HG03575 (cell line): Measurements from ENCODE around the gene SH2D1B.
"Not testable (repeated sequence)": the region's sequence is repeated elsewhere in the genome, so short reads cannot be mapped to it uniquely, and the experiment has no call there.

Experiments
- ATAC-seq: cut with Tn5 transposase; IDR thresholded peaks from one replicate; pipeline ENCODE4 v1.9.1; 2021; ENCODE audit not compliant: unreplicated experiment, insufficient number of reproducible peaks, low FRiP score; ENCODE audit errors: extremely low read depth

The SH2D1B gene

DNA sequence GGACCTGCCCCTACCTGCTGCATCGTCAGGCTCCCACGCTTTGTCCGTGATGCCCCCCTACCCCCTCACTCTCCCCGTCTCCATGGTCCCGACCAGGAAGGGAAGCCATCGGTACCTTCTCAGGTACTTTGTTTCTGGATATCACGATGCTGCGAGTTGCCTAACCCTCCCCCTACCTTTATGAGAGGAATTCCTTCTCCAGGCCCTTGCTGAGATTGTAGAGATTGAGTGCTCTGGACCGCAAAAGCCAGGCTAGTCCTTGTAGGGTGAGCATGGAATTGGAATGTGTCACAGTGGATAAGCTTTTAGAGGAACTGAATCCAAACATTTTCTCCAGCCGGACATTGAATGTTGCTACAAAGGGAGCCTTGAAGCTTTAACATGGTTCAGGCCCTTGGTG, 44.2 kb downstream of the SH2D1B start:
- ATAC-seq, result no peak

DNA sequence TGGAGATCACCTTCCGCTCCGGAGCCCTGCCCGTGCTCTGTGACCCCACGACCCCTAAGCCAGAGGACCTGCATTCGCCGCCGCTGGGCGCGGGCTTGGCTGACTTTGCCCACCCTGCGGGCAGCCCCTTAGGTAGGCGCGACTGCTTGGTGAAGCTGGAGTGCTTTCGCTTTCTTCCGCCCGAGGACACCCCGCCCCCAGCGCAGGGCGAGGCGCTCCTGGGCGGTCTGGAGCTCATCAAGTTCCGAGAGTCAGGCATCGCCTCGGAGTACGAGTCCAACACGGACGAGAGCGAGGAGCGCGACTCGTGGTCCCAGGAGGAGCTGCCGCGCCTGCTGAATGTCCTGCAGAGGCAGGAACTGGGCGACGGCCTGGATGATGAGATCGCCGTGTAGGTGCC, 44.9 kb downstream of the SH2D1B start:
- no peak for ATAC-seq

DNA sequence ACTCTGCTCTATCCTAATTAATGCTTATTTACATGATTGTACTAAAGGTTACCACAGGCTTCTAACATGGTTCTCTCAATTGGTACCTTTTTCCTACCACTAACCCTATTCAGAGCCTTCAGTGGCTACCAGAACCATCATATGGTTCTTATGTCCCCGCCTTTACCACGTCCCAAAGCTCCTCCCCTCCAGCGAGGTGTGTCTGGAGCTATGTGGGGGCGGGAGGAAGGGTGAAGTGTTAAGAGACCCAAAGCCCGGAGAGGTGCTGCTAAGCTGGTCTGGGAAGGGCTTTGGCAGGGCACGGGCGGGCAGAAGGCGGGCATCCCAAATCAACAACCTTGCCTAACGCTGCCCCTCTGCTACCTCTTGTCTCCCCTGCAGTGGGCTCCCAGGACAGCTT, 45.3 kb downstream of the SH2D1B start:
- no peak for ATAC-seq

DNA sequence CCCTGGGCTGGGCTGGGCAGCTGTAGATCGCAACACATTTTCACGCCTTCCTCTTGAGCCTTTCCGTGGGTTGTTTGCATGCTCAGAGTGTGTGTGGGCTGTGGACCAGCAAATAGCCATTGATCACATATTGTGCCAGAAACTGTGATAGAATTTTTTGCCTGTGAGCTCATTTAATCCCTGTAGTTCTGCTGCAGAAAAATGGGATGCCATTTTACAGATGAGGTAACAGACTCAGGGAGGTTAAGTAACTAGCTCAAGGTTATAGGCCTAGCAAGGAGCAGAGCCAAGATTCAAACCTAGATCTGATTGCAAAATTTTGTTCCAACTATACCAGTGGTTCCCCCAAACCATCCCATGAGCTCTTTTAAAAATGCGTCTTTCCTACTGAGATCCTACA, 45.8 kb downstream of the SH2D1B start:
- no peak for ATAC-seq

DNA sequence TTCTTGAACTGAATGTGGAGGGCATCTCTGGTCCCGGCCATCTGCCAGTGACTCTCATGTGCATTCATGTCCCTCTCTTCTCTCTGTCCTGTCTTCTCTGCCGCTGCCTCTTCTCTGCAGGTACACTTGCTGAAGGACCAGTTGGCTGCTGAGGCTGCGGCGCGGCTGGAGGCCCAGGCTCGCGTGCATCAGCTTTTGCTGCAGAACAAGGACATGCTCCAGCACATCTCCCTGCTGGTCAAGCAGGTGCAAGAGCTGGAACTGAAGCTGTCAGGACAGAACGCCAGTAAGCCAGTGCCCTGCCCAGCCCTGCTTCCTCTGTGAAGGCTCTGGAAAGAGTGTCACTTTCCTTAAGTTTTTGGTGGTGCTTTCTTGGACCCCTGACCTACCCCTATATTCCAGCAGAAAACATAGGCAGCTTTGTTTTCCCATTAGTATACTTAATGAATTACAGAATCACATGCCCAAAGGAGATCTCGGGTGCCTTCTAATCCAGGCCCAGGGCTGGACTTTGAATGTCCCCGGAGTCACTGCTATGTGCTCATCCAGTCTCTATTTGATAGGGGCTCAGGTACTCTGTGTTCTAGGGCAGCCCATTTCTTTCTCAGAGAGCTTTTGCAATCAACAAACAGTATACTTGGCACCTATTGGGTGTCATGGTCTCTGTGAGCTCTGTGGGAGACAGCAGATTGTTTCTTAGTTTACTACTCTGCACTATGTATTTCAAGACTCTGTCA, 46.5 kb downstream of the SH2D1B start:
- ATAC-seq, result no peak

DNA sequence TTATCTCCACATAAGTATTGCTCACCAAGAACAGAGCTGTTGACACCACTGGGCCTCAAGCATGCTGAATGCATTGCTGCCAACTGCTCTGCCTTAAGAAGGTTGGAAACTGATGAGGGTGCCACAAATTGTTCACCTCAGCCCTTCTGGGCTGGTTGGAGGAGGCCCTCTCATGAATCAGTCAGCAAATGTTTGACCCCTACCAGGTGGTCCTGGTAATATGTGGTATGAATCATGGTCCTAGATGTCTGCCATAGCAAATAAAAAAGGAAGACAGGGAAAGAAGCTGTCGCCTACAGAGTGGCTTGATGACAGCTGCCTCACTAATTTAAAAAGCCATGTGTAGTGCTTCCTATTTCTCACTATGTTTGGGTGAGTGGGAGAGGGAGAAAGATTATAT, 47.4 kb downstream of the SH2D1B start:
- ATAC-seq, result no peak

DNA sequence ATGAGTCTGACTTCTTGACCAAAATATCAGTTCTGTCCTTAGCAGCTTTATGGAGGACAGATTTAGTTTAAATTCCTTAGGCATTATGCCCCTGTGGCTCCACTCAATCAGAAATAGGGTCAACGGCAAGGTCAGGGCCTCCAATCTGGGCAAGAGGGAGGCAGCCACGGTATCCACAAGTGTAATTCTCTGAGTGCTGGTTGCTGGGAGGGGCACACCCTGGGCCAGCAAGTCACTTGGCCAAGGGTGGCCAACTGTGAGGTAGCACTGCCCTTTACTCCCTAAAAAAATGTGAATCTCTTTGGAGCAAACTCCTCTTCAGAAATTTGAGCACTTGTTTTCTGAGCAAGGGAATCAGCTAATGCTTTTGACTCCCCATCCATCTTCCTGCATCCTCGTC, 48.1 kb downstream of the SH2D1B start:
- no peak for ATAC-seq

DNA sequence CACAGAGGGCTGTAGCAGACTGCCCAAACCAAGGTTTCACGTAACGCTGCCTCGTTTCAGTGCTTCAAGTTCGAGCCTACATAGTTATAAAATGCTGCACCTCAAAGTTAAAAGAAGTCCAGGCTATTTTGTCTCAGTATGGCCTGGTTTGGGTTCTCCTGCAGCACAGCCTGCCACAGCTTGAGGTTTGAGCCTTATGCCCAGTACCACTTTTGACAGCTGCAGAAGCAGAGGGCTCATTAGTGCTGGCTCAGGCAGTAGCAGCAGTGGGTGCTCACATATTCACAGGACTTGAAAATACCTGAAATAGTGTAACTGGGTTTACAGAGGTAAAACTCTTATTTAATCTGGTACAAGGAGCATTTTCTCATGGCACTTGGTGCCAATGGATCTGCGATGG, 50.6 kb downstream of the SH2D1B start:
- no peak for ATAC-seq

DNA sequence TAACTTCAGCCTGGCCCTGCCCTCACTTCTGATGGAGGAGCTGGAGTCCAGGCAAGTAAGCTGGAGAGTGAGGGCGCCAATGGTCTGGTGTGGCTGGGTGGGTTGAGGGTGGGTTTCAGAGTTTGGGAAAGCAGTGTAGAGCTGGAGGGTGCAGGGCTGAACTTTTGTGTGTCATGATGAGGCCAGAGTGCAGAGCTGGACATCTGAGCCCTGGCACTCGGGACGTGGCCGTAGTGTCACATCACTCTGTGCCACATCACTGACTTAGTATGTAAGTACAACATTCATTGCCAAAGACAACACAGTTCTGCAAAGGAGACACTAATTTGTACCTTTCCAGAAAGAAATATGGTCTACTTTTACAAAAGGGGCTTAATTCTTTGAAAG, 51.1 kb downstream of the SH2D1B start:
- no peak for ATAC-seq

DNA sequence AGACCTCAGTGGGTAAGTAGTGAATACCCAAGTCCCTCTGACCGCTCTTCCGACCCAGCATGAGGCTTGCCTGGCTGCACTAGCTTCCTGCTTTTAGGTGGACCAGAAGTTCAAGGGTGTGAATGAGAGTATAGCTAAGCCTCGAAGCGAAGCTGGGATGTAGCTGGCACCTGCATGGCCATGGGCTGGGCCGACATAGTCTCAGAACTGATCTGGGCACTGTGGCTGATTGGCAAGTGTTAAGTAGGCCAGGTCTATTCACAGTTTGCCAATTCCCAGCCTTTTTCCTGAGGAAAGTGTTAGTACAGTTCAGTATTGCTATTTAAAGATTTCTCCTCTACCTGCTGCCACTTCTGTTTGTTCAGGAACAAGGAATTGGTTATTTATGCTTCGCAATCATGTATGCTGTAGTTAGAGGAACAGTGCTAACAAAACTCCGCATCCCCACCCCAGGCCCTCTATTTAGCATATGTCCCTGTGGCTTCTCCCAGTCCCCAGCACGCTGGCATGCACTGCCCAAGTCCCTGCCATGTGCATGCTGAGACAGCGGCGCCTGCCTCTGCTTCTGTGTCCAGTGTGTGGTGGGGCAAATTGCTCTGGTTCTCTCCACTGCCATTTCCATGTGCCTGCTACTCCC, 51.6 kb downstream of the SH2D1B start:
- ATAC-seq, result no peak

DNA sequence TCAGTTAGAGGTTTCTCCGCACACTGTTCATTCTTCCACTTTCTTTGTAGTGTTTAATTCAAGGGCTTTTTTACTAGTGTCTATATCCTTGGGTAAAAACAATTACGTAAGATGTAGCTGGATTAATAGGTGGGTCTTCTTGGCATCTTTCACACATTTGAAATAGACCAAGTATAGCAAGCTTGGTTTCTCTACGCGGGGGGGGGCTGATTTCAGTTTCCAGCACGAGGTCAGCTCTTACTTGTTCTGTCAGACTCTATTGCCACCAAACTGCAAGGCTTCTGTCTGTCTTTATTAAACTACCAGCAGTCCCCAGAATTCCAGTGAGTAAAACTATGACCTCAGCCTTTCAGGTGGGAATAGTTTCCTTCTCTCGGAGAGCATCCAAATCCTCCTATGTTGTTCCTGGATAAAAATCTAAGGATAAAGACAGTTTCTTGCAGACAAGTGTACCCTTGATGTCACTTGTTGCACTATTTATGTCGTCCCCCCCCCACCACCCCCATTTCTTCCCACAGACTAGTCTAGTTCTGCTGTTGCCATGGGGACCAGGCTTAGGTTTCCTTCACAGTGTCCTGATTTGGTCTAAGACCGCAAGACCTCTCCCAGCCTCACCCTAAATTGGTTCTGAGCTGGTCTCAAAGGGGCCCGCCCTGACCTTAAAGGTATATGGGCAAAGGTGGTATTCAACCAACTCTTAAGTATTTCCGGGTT, 52.3 kb downstream of the SH2D1B start:
- ATAC-seq, result no peak

DNA sequence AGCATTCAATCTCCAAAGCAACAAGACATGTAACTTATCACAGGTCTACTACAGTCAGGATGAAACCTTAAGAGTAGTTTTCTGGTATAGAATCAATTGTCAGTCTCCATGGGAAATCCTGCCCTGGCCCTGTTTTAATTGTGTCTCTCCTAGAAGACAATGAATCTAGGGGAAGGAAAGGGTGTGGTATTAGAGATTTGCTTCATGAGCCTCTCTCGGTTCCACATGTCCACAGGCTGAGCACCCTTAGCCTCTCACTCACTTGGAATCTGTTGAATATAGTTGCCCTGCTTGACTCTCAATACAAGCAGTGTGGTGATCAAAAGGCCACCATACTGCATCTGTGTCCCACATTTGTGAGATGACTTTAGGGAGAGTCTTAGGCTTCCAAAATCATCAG, 53.0 kb downstream of the SH2D1B start:
- no peak for ATAC-seq

DNA sequence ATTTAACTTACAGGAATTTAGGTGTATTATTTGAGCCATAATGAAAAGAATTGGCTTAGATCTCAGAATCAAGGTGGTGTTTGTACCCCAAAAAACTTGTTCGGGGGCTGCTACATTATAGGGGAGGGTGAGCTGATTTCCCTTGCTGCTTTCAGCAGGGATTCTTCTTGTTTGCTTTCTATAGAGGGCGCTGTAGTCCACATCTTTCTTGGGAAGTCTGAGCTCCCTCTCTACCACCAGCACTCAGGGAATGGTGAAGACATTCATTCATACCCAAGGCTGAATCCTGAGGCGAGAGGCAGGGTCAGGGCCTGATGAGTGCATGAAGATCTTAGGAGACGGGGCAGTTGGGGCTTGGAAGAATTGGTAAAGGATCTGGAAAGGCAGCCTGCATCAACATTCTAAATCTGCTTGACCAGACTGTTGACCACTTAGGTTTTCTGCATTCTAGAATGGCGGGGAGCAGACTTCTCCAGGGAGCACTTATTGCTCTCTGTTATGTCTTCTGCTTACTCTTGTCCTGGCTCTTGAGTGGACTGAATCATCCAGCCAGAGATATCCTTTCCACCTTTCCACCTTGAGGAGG, 54.2 kb downstream of the SH2D1B start:
- no peak for ATAC-seq

DNA sequence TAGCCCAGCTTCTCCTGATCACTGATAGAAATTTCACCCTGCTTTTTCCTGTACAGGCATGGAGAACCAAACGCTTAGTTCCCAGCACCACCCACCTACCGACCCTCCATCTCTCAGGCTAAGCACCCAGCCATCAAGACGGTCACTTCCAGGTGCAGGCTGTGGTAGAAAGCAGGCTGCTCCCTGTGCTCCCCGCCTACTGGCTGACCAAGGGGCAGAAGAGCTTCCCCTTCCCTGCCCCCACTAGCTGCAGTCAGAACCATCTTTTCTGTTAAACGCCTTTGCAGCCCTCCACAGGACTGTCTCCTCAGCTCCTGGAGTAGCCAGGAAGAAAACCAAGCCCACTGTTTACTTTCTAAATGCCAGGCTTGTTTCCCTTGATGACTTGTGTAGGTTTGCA, 58.2 kb downstream of the SH2D1B start:
- ATAC-seq, result no peak

DNA sequence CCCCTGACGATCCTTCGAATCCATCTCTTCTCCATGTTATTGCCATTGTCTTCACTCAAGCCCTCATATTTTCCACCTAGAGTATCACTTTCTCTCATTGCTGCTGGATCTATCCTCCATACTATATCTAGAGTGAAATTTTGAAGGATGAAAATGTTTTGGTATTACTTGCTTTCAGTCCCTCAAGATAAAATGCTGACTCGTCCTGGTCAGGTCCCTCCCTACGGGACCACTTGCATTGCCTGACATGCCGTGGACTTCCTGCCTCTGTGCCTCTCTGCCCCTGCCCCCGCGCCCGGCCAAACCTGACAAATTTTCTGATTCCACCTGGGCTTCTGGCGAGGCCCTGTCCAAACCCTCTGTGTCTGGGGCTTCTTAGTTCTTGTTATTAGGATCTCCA, 58.9 kb downstream of the SH2D1B start:
- no peak for ATAC-seq

DNA sequence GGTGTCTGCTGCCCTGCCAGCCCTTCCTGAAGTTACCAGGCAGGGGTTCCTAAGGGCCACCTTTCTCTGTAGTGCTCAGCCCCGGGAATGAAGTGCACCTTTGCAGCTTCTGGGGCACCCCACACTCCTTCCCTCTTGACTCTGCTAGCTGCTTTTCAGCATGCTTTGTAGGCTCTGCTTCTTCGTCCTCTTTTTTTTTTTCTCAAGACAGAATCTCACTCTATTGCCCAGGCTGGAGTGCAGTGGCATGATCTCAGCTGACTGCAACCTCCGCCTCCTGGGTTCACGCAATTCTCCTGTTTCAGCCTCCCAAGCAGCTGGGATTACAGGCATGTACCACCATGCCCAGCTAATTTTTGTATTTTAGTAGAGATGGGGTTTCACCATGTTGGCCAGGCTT, 60.1 kb downstream of the SH2D1B start:
- ATAC-seq, result not testable (repeated sequence)

DNA sequence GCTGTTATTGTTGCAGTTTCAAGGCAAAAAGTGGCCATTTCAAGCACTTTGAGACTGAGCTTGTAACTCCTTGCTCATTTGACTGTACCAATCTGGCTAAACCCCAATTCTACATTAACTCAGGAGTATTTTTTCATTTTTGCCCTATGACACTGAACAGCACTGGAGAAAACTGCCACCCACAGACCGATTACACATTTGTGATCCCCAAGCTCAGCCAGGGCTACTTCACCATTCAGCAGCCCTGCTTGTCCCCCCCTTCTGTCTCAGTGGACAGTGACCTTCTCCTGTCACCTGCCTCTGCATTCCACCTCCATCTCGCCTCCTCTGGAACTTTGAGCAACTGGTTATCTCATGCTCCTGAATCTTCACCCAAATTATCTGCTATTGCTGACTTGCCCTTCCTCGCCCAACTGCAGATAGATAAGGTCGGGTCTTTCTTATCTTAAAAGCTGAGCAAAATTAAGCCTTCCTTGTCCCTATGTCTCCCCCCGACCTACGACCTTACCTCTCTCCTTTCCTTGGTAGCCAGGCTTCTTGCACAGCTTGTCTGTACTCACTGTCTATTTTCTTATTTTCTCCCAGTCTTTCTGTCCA, 60.6 kb downstream of the SH2D1B start:
- ATAC-seq, result no peak

DNA sequence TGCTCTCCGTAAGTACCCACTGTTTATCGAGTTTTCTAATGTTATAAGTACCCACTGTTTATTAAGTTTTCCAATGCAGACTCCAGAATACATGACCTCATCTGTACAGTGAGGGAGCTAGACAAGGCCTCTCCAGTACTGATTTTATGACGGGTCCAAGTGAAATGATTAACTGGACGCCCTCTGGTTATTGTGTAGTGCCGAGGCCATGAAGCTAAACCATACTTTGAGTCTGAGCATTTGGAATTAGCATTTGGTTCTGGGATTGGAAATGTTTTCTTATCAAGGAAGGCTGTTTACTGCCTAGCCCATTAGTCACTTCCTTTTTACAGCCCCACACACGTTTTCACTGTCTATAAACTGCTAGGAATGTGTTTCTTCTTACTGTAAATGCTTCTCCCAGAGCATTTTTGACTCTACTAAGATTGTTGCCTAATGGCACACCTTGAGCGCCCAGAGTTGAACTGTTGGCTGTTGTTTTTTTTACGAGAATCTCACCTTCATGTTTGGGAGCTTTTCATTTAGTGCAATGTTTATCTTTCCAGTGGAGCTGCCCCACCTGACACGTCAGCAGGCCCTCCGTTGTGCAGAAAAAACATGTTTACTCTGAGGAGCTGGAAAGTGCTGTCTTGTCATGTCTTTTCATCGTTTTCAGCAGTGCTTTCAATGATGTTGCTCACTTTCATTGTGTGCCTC, 62.2 kb downstream of the SH2D1B start:
- ATAC-seq, result no peak

DNA sequence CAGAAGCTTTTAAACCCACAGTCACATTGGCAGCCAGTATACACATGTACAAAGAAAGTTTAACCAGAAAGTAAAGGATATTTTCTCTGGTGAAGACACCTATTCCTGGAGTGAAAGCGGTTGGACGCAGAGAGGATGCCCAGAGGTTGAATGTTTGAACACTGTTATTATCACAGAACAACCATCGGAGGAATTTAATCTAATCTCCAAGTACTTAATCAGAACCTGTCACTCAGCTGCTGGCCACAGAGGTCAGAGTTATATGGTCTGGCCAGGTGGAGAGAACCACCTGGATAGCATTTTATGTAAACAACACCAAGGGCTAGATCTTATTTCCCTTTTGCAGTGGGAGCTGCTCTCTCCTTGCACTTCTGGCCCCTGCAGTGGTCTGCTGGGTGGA, 64.7 kb downstream of the SH2D1B start:
- no peak for ATAC-seq
